HG03039 (cell line): Measurements from ENCODE around the gene PUSL1.

ENCODE experiments used
- ATAC-seq: cut with Tn5 transposase; IDR thresholded peaks from one replicate; pipeline ENCODE4 v1.9.1; 2021; ENCODE audit warnings: mild to moderate bottlenecking, moderate library complexity; ENCODE audit not compliant: unreplicated experiment

PUSL1 gene

GRCh38 chr1:1349256-1350012, 41.0 kb downstream of the PUSL1 start, which contains the start of gene DVL1:
DVL1 (minus strand) TSS chr1:1349418; CDS start chr1:1349065, 353 bp downstream.
- peak; percentile 54 for ATAC-seq

- no peak for ATAC-seq
Measured at GRCh38 chr1:1351511-1352427, 43.4 kb downstream of the PUSL1 start.

- ATAC-seq: no peak
Measured at GRCh38 chr1:1352786-1353388, 44.5 kb downstream of the PUSL1 start.

- no peak for ATAC-seq
Measured at GRCh38 chr1:1353389-1354151, 45.2 kb downstream of the PUSL1 start.

- ATAC-seq: no peak
Measured at GRCh38 chr1:1354271-1355247, 46.2 kb downstream of the PUSL1 start.

- ATAC-seq: no peak
Measured at GRCh38 chr1:1355416-1355815, 47.0 kb downstream of the PUSL1 start.

GRCh38 chr1:1356166-1356795, 47.9 kb downstream of the PUSL1 start:
- no peak for ATAC-seq

- no peak for ATAC-seq
Measured at GRCh38 chr1:1356796-1357401, 48.5 kb downstream of the PUSL1 start.

- no peak for ATAC-seq
Measured at GRCh38 chr1:1357871-1358432, 49.6 kb downstream of the PUSL1 start.

GRCh38 chr1:1358433-1359271, 50.3 kb downstream of the PUSL1 start, which contains the start of gene MXRA8:
MXRA8 (minus strand) TSS chr1:1358555; CDS start chr1:1358504, 51 bp downstream.
- ATAC-seq: no peak

- ATAC-seq: no peak
Measured at GRCh38 chr1:1359308-1359663, 50.9 kb downstream of the PUSL1 start.

- no peak for ATAC-seq
Measured at GRCh38 chr1:1359664-1360468, 51.5 kb downstream of the PUSL1 start.

- no peak for ATAC-seq
Measured at GRCh38 chr1:1360506-1361169, 52.2 kb downstream of the PUSL1 start.
